Endothelial cell of umbilical vein (primary cell): ENCODE data around the gene HEPHL1. TPM values are rescaled to one million over a fixed set of nuclear protein-coding genes. Genes with fewer than 3 reads are reported as not detected.

Experiments used
- BruUV-seq: library from RNA; stranded (reverse); fragments of 400-500 nt; replicated peaks from 2 replicates; lab custom pipeline; 2021; lab: Mats Ljungman, UMichigan
- CTCF ChIA-PET: fragments of 300-600, 350-600 bp; sonication (Branson Sonifier 250); formaldehyde crosslinking; loops from one replicate; lab custom pipeline; 2021; ENCODE audit warnings: antibody characterized with exemption, inconsistent platforms; lab: Charles Lee
- POLR2A ChIA-PET: fragments of 300-600, 350-600 bp; sonication (Branson Sonifier 250); formaldehyde crosslinking; loops from one replicate; lab custom pipeline; 2021; ENCODE audit warnings: antibody characterized with exemption, inconsistent platforms; lab: Charles Lee
- DNase-seq: peaks from one replicate; pipeline ENCODE4 v3.0.0-alpha.2; 2011; ENCODE audit warnings: low read depth, low spot score
- FAIRE-seq: peaks from 2 replicates; lab custom pipeline; 2011; peaks lifted over from hg19 to GRCh38; lab: Jason Lieb, UNC
- H2AFZ ChIP-seq: 2 replicates; pipeline ENCODE4 v1.6.0; 2012; ENCODE audit warnings: low read depth, low read length, control low read depth, inconsistent platforms
- H3K27ac ChIP-seq: 2 replicates; pipeline ENCODE4 v1.5.1; 2011; ENCODE audit warnings: low read depth, mild to moderate bottlenecking, control low read depth, low read length, moderate library complexity; ENCODE audit not compliant: insufficient read depth
- H3K27me3 ChIP-seq, 2 experiments: 2 replicates each; pipeline versions ENCODE4 v1.6.0 to v1.6.1; 2011; ENCODE audit warnings: low read length in 2 of 2, mixed read lengths in 1 of 2; ENCODE audit not compliant: control insufficient read depth in 2 of 2, insufficient read depth in 2 of 2
- H3K36me3 ChIP-seq, 2 experiments: 2 replicates in 1 of 2; 3 replicates in 1 of 2; pipeline ENCODE4 v1.5.1; 2011; ENCODE audit warnings: low read length in 2 of 2, mild to moderate bottlenecking in 1 of 2, moderate library complexity in 1 of 2; ENCODE audit not compliant: control insufficient read depth in 2 of 2, insufficient read depth in 2 of 2; ENCODE audit errors: extremely low read depth in 1 of 2
- H3K4me1 ChIP-seq: 3 replicates; pipeline ENCODE4 v1.5.1; 2011; ENCODE audit warnings: mild to moderate bottlenecking, low read length; ENCODE audit not compliant: control insufficient read depth, insufficient read depth; ENCODE audit errors: extremely low read depth
- H3K4me2 ChIP-seq: 2 replicates; pipeline ENCODE4 v1.6.1; 2011; ENCODE audit warnings: low read length, control low read depth, mixed read lengths; ENCODE audit not compliant: insufficient read depth
- H3K4me3 ChIP-seq, 3 experiments: fragments of 200-600 bp in 1 of 3; sonication (generic), shearing (Covaris generic) in 1 of 3; replicated peaks in 1 of 3; 2 replicates each; pipeline ENCODE4 v1.5.1; 2011 to 2016; ENCODE audit warnings: control low read depth in 3 of 3, low read length in 3 of 3, mild to moderate bottlenecking in 2 of 3, inconsistent platforms in 1 of 3, low read depth in 1 of 3, moderate library complexity in 1 of 3; ENCODE audit not compliant: insufficient read depth in 1 of 3
- H3K79me2 ChIP-seq: 2 replicates; pipeline ENCODE4 v1.6.0; 2012; ENCODE audit warnings: low read length, inconsistent platforms; ENCODE audit not compliant: control insufficient read depth, insufficient read depth
- H3K9ac ChIP-seq: replicated peaks from 2 replicates; pipeline ENCODE3; 2011; ENCODE audit warnings: low read length, control low read depth; ENCODE audit not compliant: insufficient read depth; ENCODE audit errors: extremely low read depth
- H3K9me1 ChIP-seq: replicated peaks from 3 replicates; pipeline ENCODE4 v1.6.0; 2011; ENCODE audit warnings: mild to moderate bottlenecking, low read length; ENCODE audit not compliant: control insufficient read depth, insufficient read depth; ENCODE audit errors: extremely low read depth
- H3K9me3 ChIP-seq: replicated peaks from 2 replicates; pipeline ENCODE4 v1.5.1; 2012; ENCODE audit warnings: low read length, inconsistent platforms; ENCODE audit not compliant: control insufficient read depth, insufficient read depth
- H4K20me1 ChIP-seq: replicated peaks from 2 replicates; pipeline ENCODE3; 2011; ENCODE audit warnings: mild to moderate bottlenecking, low read length; ENCODE audit not compliant: control insufficient read depth, insufficient read depth; ENCODE audit errors: extremely low read depth
- EZH2 ChIP-seq: IDR thresholded peaks from 2 replicates; pipeline ENCODE4 v1.6.1; 2012; ENCODE audit warnings: borderline replicate concordance, low read depth, mild to moderate bottlenecking, moderate library complexity, low read length, inconsistent platforms; ENCODE audit not compliant: severe bottlenecking
- FOS ChIP-seq: IDR thresholded peaks from 2 replicates; pipeline ENCODE4 v1.6.1; 2011; ENCODE audit warnings: mild to moderate bottlenecking, low read length, moderate library complexity, borderline replicate concordance; ENCODE audit not compliant: insufficient read depth
- GATA2 ChIP-seq: IDR thresholded peaks from 2 replicates; pipeline ENCODE4 v1.7.0; 2011; ENCODE audit warnings: low read depth, mild to moderate bottlenecking, moderate library complexity, mixed read lengths, low read length; ENCODE audit not compliant: insufficient read length, insufficient read depth
- JUN ChIP-seq: IDR thresholded peaks from 2 replicates; pipeline ENCODE4 v1.6.1; 2011; ENCODE audit warnings: borderline replicate concordance, low read depth; ENCODE audit not compliant: insufficient read length, insufficient read depth
- MYC ChIP-seq: IDR thresholded peaks from one replicate; pipeline ENCODE4 v1.6.1; 2011; ENCODE audit warnings: mild to moderate bottlenecking, low read depth, low read length
- POLR2A ChIP-seq: IDR thresholded peaks from 2 replicates; pipeline ENCODE4 v1.6.1; 2012; ENCODE audit warnings: low read depth, mild to moderate bottlenecking, control low read depth, low read length
- POLR2AphosphoS5 ChIP-seq: IDR thresholded peaks from 2 replicates; pipeline ENCODE4 v1.6.1; 2012; ENCODE audit warnings: low read depth, mild to moderate bottlenecking, control low read depth, low read length, moderate library complexity; ENCODE audit not compliant: insufficient read depth
- dilution Hi-C: fragments of 300-500 bp; cut with MboI; formaldehyde crosslinking; loops from one replicate; pipeline ENCODE4 v1.15.0; 2019; ENCODE audit warnings: low sequenced_read_pairs; ENCODE audit not compliant: extremely low pct_ligation_motif_present
- intact Hi-C: fragments of 100-400 bp; cut with micrococcal nuclease; formaldehyde crosslinking; loops from one replicate; pipeline ENCODE4 v1.10.0; 2022
- polyA plus RNA-seq, 4 experiments: library from polyadenylated mRNA; depleted of rRNA in 3 of 4; stranded (reverse) in 3 of 4; unstranded in 1 of 4; fragments of >200 nt; gene quantifications; 2 replicates each; pipeline versions ENCODE4 v1.2.1 to v1.2.3, GENCODE V29; 2011 to 2012; ENCODE audit warnings: missing spikeins in 1 of 4
- total RNA-seq: library from RNA; stranded (reverse); gene quantifications from 2 replicates; pipeline ENCODE4 v1.2.3, GENCODE V29; 2021
- TF ChIP-seq, protein P1 (sequence below), 2 donors: IDR thresholded peaks; 1 replicate in 1 of 2; 2 replicates in 1 of 2; pipeline ENCODE4 v1.5.1; 2011; ENCODE audit warnings: low read length in 2 of 2, mild to moderate bottlenecking in 2 of 2, moderate library complexity in 2 of 2, control low read depth in 1 of 2, inconsistent platforms in 1 of 2, low read depth in 1 of 2; ENCODE audit not compliant: insufficient read depth in 1 of 2; ENCODE audit errors: extremely low read depth in 1 of 2
- TF ChIP-seq, protein P2 (sequence below): IDR thresholded peaks from 2 replicates; pipeline ENCODE4 v1.6.1; 2011; ENCODE audit not compliant: insufficient read depth, insufficient read length

The HEPHL1 gene
- total and polyA plus RNA-seq, 2 donors (not counting 3 experiments of a cell fraction or from before 2014, with no cell fraction given), result not detected

DNA sequence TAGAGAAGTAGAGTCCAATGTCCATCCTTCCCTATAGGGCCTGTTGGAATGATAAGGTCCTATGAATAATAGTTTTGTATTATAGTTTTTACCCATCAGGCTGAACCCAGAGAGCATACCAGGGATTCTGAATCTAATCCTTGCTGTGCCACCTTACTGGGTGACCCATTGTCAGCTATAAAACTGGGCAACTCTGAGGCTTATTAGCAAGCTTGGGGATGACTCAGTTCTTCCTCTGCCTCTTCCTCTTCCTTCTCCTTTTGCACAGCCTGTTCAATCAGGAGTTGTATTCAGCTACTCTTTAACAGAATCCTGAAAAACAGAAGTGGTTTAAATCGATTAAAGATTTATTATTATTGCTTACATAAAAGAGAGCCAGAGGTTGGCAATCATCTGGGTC is 8.9 kb downstream of the HEPHL1 start:
- no peak overlapping the region for H3K4me3 ChIP-seq
- no peak overlapping the region for H2AFZ ChIP-seq
- H3K4me1 ChIP-seq, result no peaks in the 10 kb centered on the region
- no peaks in the 10 kb centered on the region for H3K36me3 ChIP-seq
- CTCF ChIA-PET, result no interaction called here
- no peaks in the 10 kb centered on the region for H3K9me3 ChIP-seq
- intact Hi-C loops, result no loop called here
- no peak overlapping the region for H3K9ac ChIP-seq
- POLR2A ChIA-PET, result no interaction called here
- H3K9me1 ChIP-seq, result no peaks in the 10 kb centered on the region
- TF ChIP-seq, protein P1, sequence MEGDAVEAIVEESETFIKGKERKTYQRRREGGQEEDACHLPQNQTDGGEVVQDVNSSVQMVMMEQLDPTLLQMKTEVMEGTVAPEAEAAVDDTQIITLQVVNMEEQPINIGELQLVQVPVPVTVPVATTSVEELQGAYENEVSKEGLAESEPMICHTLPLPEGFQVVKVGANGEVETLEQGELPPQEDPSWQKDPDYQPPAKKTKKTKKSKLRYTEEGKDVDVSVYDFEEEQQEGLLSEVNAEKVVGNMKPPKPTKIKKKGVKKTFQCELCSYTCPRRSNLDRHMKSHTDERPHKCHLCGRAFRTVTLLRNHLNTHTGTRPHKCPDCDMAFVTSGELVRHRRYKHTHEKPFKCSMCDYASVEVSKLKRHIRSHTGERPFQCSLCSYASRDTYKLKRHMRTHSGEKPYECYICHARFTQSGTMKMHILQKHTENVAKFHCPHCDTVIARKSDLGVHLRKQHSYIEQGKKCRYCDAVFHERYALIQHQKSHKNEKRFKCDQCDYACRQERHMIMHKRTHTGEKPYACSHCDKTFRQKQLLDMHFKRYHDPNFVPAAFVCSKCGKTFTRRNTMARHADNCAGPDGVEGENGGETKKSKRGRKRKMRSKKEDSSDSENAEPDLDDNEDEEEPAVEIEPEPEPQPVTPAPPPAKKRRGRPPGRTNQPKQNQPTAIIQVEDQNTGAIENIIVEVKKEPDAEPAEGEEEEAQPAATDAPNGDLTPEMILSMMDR (IDR thresholded peaks at IDR 0.05; ENCODE audit: extremely low read depth in 1 of 2, insufficient read depth in 1 of 2, low read depth in 1 of 2, low read length in 2 of 2), result no peak
- TF ChIP-seq FOS (no peak), JUN (no peak), POLR2AphosphoS5 (no peak), EZH2 (no peak), MYC (no peak), GATA2 (no peak), POLR2A (no peak)
- TF ChIP-seq, protein P2, sequence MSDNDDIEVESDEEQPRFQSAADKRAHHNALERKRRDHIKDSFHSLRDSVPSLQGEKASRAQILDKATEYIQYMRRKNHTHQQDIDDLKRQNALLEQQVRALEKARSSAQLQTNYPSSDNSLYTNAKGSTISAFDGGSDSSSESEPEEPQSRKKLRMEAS, result no peak
- FAIRE-seq (no peak), DNase-seq (no peak)
- no peaks in the 10 kb centered on the region for H4K20me1 ChIP-seq
- no peaks in the 10 kb centered on the region for H3K79me2 ChIP-seq
- BruUV-seq, result no TSS peak
- dilution Hi-C loops, result no loop called here
- no peak overlapping the region for H3K27ac ChIP-seq
- no peaks in the 10 kb centered on the region for H3K27me3 ChIP-seq
- no peak overlapping the region for H3K4me2 ChIP-seq
